Neural progenitor cell (in vitro differentiated cells): Measurements from ENCODE around the gene KCTD16. TPM values are rescaled to one million over a fixed set of nuclear protein-coding genes. Genes with fewer than 3 reads are reported as not detected.

ENCODE experiments used
- DNase-seq: peaks from one replicate; pipeline ENCODE4 v3.0.0-alpha.2; 2016; ENCODE audit warnings: low spot score
- H2AFZ ChIP-seq: fragments of 200-600 bp; sonication (generic); replicated peaks from 2 replicates; pipeline ENCODE4 v1.6.1; 2016; ENCODE audit warnings: antibody characterized with exemption
- H3F3A ChIP-seq: fragments of 200-600 bp; sonication (generic); 2 replicates; pipeline ENCODE4 v1.6.1; 2016; ENCODE audit warnings: antibody characterized with exemption, low read depth
- H3K27ac ChIP-seq: fragments of 200-600 bp; sonication (generic); 2 replicates; pipeline ENCODE4 v1.5.1; 2016; ENCODE audit warnings: mild to moderate bottlenecking
- H3K27me3 ChIP-seq: fragments of 200-600 bp; sonication (generic); 2 replicates; pipeline ENCODE4 v1.6.1; 2016; ENCODE audit warnings: mild to moderate bottlenecking, moderate library complexity
- H3K36me3 ChIP-seq: fragments of 200-600 bp; sonication (generic); 2 replicates; pipeline ENCODE4 v1.5.1; 2016
- H3K4me1 ChIP-seq: fragments of 200-600 bp; sonication (generic); 2 replicates; pipeline ENCODE4 v1.6.1; 2016; ENCODE audit warnings: mixed run types
- H3K4me2 ChIP-seq: fragments of 200-600 bp; sonication (generic); 2 replicates; pipeline ENCODE4 v1.6.1; 2016
- H3K4me3 ChIP-seq: fragments of 200-600 bp; sonication (generic); 2 replicates; pipeline ENCODE4 v1.5.1; 2016
- H3K79me2 ChIP-seq: fragments of 200-600 bp; sonication (generic); 2 replicates; pipeline ENCODE4 v1.6.1; 2016; ENCODE audit warnings: low read depth
- H3K9ac ChIP-seq: fragments of 200-600 bp; sonication (generic); 2 replicates; pipeline ENCODE4 v1.6.1; 2016
- H3K9me3 ChIP-seq: fragments of 200-600 bp; sonication (generic); 2 replicates; pipeline ENCODE4 v1.5.1; 2016; ENCODE audit warnings: low read depth
- H4K20me1 ChIP-seq: fragments of 200-600 bp; sonication (generic); 2 replicates; pipeline ENCODE4 v1.6.1; 2016; ENCODE audit warnings: low read depth
- H3K27ac Mint-ChIP-seq: 3 replicates; pipeline ENCODE4 v1.8.0; 2021; ENCODE audit warnings: mixed read lengths
- H3K27me3 Mint-ChIP-seq: 2 replicates; pipeline ENCODE4 v1.8.0; 2022; ENCODE audit warnings: low read depth, mild to moderate bottlenecking, inconsistent platforms, moderate library complexity, mixed read lengths; ENCODE audit not compliant: insufficient read depth
- H3K36me3 Mint-ChIP-seq: 3 replicates; pipeline ENCODE4 v1.8.0; 2021; ENCODE audit warnings: mixed read lengths
- H3K4me1 Mint-ChIP-seq: 3 replicates; pipeline ENCODE4 v1.8.0; 2021; ENCODE audit warnings: mixed read lengths
- H3K4me3 Mint-ChIP-seq: 3 replicates; pipeline ENCODE4 v1.8.0; 2021; ENCODE audit warnings: mild to moderate bottlenecking, moderate library complexity, mixed read lengths
- H3K9me3 Mint-ChIP-seq: 3 replicates; pipeline ENCODE4 v1.8.0; 2020; ENCODE audit warnings: mixed read lengths
- CTCF ChIP-seq: fragments of 200-600 bp; sonication (generic); IDR thresholded peaks from 2 replicates; pipeline ENCODE4 v1.5.1; 2017; ENCODE audit warnings: antibody characterized with exemption, mild to moderate bottlenecking
- EZH2 ChIP-seq: fragments of 200-600 bp; sonication (generic); IDR thresholded peaks from 2 replicates; pipeline ENCODE4 v1.6.1; 2017; ENCODE audit warnings: antibody characterized with exemption, mild to moderate bottlenecking, moderate library complexity
- EZH2phosphoT487 ChIP-seq: fragments of 200-600 bp; sonication (generic); IDR thresholded peaks from 2 replicates; pipeline ENCODE4 v1.6.1; 2017; ENCODE audit warnings: antibody characterized with exemption
- total RNA-seq: library from RNA; depleted of rRNA; stranded (reverse); fragments of >200 nt; gene quantifications from 2 replicates; pipeline ENCODE4 v1.2.3, GENCODE V29; 2015; ENCODE audit warnings: low replicate concordance

The KCTD16 gene
- total RNA-seq, 1 donor from 2014 or later, result 1.6 TPM

- Histone ChIP-seq H3K36me3 (no peaks in the 10 kb centered on the region), H3K79me2 (no peaks in the 10 kb centered on the region), H3K4me3 (no peak overlapping the region), H4K20me1 (no peaks in the 10 kb centered on the region), H3K27ac (no peak overlapping the region), H3K4me2 (no peak overlapping the region), H3K4me1 (peaks cover 4% of the 10 kb centered on the region), H3K27me3 (no peaks in the 10 kb centered on the region), H2AFZ (no peak overlapping the region), H3K9ac (no peak overlapping the region), H3K9me3 (peaks cover 4% of the 10 kb centered on the region), H3F3A (no peaks in the 10 kb centered on the region)
- Mint-ChIP-seq H3K27ac (no peak overlapping the region), H3K9me3 (peaks cover 5% of the 10 kb centered on the region), H3K27me3 (peaks cover 3% of the 10 kb centered on the region), H3K4me1 (peaks cover 11% of the 10 kb centered on the region), H3K4me3 (no peak overlapping the region), H3K36me3 (no peaks in the 10 kb centered on the region)
- TF ChIP-seq CTCF (no peak), EZH2phosphoT487 (no peak)
- no peak for DNase-seq
These were observed 126.4 kb downstream of the KCTD16 start for GRCh38 chr5:144297081-144297480.

- Histone ChIP-seq H3K4me1 (no peaks in the 10 kb centered on the region), H3K9me3 (peaks cover 4% of the 10 kb centered on the region), H2AFZ (peak overlapping the region; percentile 4), H4K20me1 (no peaks in the 10 kb centered on the region), H3K4me3 (no peak overlapping the region), H3K27ac (no peak overlapping the region), H3K79me2 (no peaks in the 10 kb centered on the region), H3K36me3 (no peaks in the 10 kb centered on the region), H3F3A (no peaks in the 10 kb centered on the region), H3K9ac (no peak overlapping the region), H3K27me3 (no peaks in the 10 kb centered on the region), H3K4me2 (no peak overlapping the region)
- DNase-seq, result no peak
- H3K9me3 Mint-ChIP-seq, result peaks cover 5% of the 10 kb centered on the region
- no peak overlapping the region for H3K4me3 Mint-ChIP-seq
- H3K36me3 Mint-ChIP-seq, result no peaks in the 10 kb centered on the region
- H3K27me3 Mint-ChIP-seq, result no peaks in the 10 kb centered on the region
- H3K4me1 Mint-ChIP-seq, result no peaks in the 10 kb centered on the region
- H3K27ac Mint-ChIP-seq, result peak overlapping the region; percentile 8
- no peak for TF ChIP-seq EZH2
- no peak for TF ChIP-seq EZH2phosphoT487
- no peak for TF ChIP-seq CTCF
These were observed 128.0 kb downstream of the KCTD16 start for GRCh38 chr5:144298658-144299057.

- no peaks in the 10 kb centered on the region for H3K27me3 Mint-ChIP-seq
- Histone ChIP-seq H3K9ac (no peak overlapping the region), H3K4me2 (no peak overlapping the region), H3K36me3 (no peaks in the 10 kb centered on the region), H3K4me1 (no peaks in the 10 kb centered on the region), H3K9me3 (no peaks in the 10 kb centered on the region), H3K4me3 (no peak overlapping the region), H2AFZ (no peak overlapping the region), H3F3A (no peaks in the 10 kb centered on the region), H3K79me2 (no peaks in the 10 kb centered on the region), H3K27me3 (no peaks in the 10 kb centered on the region), H3K27ac (no peak overlapping the region), H4K20me1 (no peaks in the 10 kb centered on the region)
- H3K27ac Mint-ChIP-seq, result no peak overlapping the region
- DNase-seq, result no peak
- no peak overlapping the region for H3K4me3 Mint-ChIP-seq
- no peaks in the 10 kb centered on the region for H3K4me1 Mint-ChIP-seq
- H3K36me3 Mint-ChIP-seq, result no peaks in the 10 kb centered on the region
- no peaks in the 10 kb centered on the region for H3K9me3 Mint-ChIP-seq
- TF ChIP-seq EZH2, result no peak
These were observed 134.0 kb downstream of the KCTD16 start for GRCh38 chr5:144304688-144305087.

GRCh38 chr5:144307736-144308135 lies 137.1 kb downstream of the KCTD16 start:
- no peak for DNase-seq
- no peak overlapping the region for H3K9ac ChIP-seq
- H3K9me3 ChIP-seq, result no peaks in the 10 kb centered on the region
- Mint-ChIP-seq H3K27me3 (no peaks in the 10 kb centered on the region), H3K36me3 (no peaks in the 10 kb centered on the region), H3K4me3 (no peak overlapping the region), H3K9me3 (no peaks in the 10 kb centered on the region), H3K27ac (no peak overlapping the region), H3K4me1 (no peaks in the 10 kb centered on the region)
- H2AFZ ChIP-seq, result no peak overlapping the region
- no peaks in the 10 kb centered on the region for H3F3A ChIP-seq
- TF ChIP-seq CTCF, result no peak
- no peak for TF ChIP-seq EZH2
- TF ChIP-seq EZH2phosphoT487, result no peak
- no peaks in the 10 kb centered on the region for H3K79me2 ChIP-seq
- no peak overlapping the region for H3K4me3 ChIP-seq
- H4K20me1 ChIP-seq, result no peaks in the 10 kb centered on the region
- no peaks in the 10 kb centered on the region for H3K27me3 ChIP-seq
- H3K36me3 ChIP-seq, result no peaks in the 10 kb centered on the region
- no peak overlapping the region for H3K4me2 ChIP-seq
- no peak overlapping the region for H3K27ac ChIP-seq
- no peaks in the 10 kb centered on the region for H3K4me1 ChIP-seq
